Astrocyte (in vitro differentiated cells and primary cell): ENCODE data around the gene SLC9C1. TPM values are rescaled to one million over a fixed set of nuclear protein-coding genes. Genes with fewer than 3 reads are reported as not detected.
A peak's percentile ranks its signal among the peaks of the same experiment; 100 is the strongest.

Experiments used
- DNase-seq: peaks from one replicate; pipeline ENCODE4 v3.0.0-alpha.2; 2010; ENCODE audit warnings: low read depth
- FAIRE-seq: peaks from 2 replicates; lab custom pipeline; 2011; peaks lifted over from hg19 to GRCh38; lab: Jason Lieb, UNC
- H2AFZ ChIP-seq: 2 replicates; pipeline ENCODE4 v1.6.0; 2012; ENCODE audit warnings: low read depth, low read length, inconsistent platforms
- H3K27ac ChIP-seq: 2 replicates; pipeline ENCODE4 v1.5.1; 2011; ENCODE audit warnings: low read depth, low read length, inconsistent platforms
- H3K27me3 ChIP-seq: 2 replicates; pipeline ENCODE4 v1.6.0; 2011; ENCODE audit warnings: low read length, inconsistent platforms; ENCODE audit not compliant: insufficient read depth
- H3K36me3 ChIP-seq: 2 replicates; pipeline ENCODE4 v1.5.1; 2011; ENCODE audit warnings: low read length, inconsistent platforms; ENCODE audit not compliant: insufficient read depth
- H3K4me1 ChIP-seq: 2 replicates; pipeline ENCODE4 v1.5.1; 2011; ENCODE audit warnings: low read length, inconsistent platforms; ENCODE audit not compliant: insufficient read depth
- H3K4me2 ChIP-seq: 2 replicates; pipeline ENCODE4 v1.6.0; 2012; ENCODE audit warnings: low read length, inconsistent platforms
- H3K4me3 ChIP-seq: 2 replicates; pipeline ENCODE4 v1.5.1; 2011; ENCODE audit warnings: low read depth, mild to moderate bottlenecking, low read length, inconsistent platforms; ENCODE audit not compliant: insufficient read depth
- H3K79me2 ChIP-seq: 2 replicates; pipeline ENCODE4 v1.6.0; 2012; ENCODE audit warnings: mild to moderate bottlenecking, low read length, inconsistent platforms; ENCODE audit not compliant: insufficient read depth
- H3K9ac ChIP-seq: 2 replicates; pipeline ENCODE4 v1.6.0; 2012; ENCODE audit warnings: mild to moderate bottlenecking, low read length, inconsistent platforms
- H3K9me3 ChIP-seq: 2 replicates; pipeline ENCODE4 v1.5.1; 2012; ENCODE audit warnings: low read depth, mild to moderate bottlenecking, low read length, inconsistent platforms; ENCODE audit not compliant: insufficient read depth
- H4K20me1 ChIP-seq: 2 replicates; pipeline ENCODE4 v1.6.0; 2012; ENCODE audit warnings: low read length, inconsistent platforms; ENCODE audit not compliant: insufficient read depth
- H3K27ac Mint-ChIP-seq: one replicate; pipeline ENCODE4 v1.8.0; 2021; ENCODE audit warnings: mild to moderate bottlenecking, mixed read lengths; ENCODE audit not compliant: unreplicated experiment
- H3K27me3 Mint-ChIP-seq: one replicate; pipeline ENCODE4 v1.8.0; 2021; ENCODE audit warnings: low read depth, mixed read lengths; ENCODE audit not compliant: unreplicated experiment
- H3K36me3 Mint-ChIP-seq: one replicate; pipeline ENCODE4 v1.8.0; 2021; ENCODE audit warnings: low read depth, mixed read lengths; ENCODE audit not compliant: unreplicated experiment
- H3K4me1 Mint-ChIP-seq: one replicate; pipeline ENCODE4 v1.8.0; 2021; ENCODE audit warnings: low read depth, mixed read lengths; ENCODE audit not compliant: unreplicated experiment
- H3K4me3 Mint-ChIP-seq: one replicate; pipeline ENCODE4 v1.8.0; 2021; ENCODE audit warnings: mild to moderate bottlenecking, moderate library complexity, mixed read lengths; ENCODE audit not compliant: unreplicated experiment
- H3K9me3 Mint-ChIP-seq: one replicate; pipeline ENCODE4 v1.8.0; 2021; ENCODE audit warnings: mild to moderate bottlenecking, mixed read lengths; ENCODE audit not compliant: unreplicated experiment
- EZH2 ChIP-seq: IDR thresholded peaks from 2 replicates; pipeline ENCODE4 v1.6.1; 2012; ENCODE audit warnings: mild to moderate bottlenecking, low read length, inconsistent platforms; ENCODE audit not compliant: insufficient read depth
- total RNA-seq: library from RNA; stranded (reverse); gene quantifications from 2 replicates; pipeline ENCODE4 v1.2.1, GENCODE V29; 2021
- TF ChIP-seq, protein P1 (sequence below): IDR thresholded peaks from 2 replicates; pipeline ENCODE4 v1.5.1; 2011; ENCODE audit warnings: low read depth, mild to moderate bottlenecking, inconsistent platforms, low read length, moderate library complexity; ENCODE audit not compliant: insufficient read depth

Gene SLC9C1
- total RNA-seq, 1 donor from 2014 or later: not detected

DNA sequence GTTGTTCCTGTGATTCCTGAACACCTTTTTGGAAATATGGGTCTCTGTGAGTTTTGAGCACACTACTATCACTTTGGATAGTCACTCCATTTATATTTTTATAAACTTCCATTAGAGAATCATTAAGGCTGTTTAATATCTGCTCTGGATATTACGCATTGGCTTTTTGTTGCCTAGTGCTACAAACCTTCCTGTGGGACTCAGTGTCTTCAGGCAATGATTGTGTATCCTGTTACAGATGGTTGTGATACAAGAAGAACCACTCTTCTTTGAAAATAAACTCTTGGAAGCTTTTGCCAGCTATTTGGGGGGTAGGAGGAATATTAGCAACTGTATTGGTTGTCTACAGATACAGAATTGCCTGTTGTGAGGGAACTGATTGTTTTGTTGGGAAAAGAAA is 176.6 kb downstream of the SLC9C1 start:
- no peak overlapping the region for H3K27ac Mint-ChIP-seq
- DNase-seq (no peak), FAIRE-seq (no peak)
- H3K27ac ChIP-seq: no peak overlapping the region
- no peaks in the 10 kb centered on the region for H3K9me3 ChIP-seq
- no peak overlapping the region for H3K4me3 Mint-ChIP-seq
- H3K79me2 ChIP-seq: no peaks in the 10 kb centered on the region
- H3K9me3 Mint-ChIP-seq: no peaks in the 10 kb centered on the region
- no peaks in the 10 kb centered on the region for H4K20me1 ChIP-seq
- peaks cover 4% of the 10 kb centered on the region for H3K4me1 Mint-ChIP-seq
- TF ChIP-seq EZH2: no peak
- peaks cover 24% of the 10 kb centered on the region for H3K36me3 ChIP-seq
- H3K4me1 ChIP-seq: no peaks in the 10 kb centered on the region
- peaks cover 34% of the 10 kb centered on the region for H3K36me3 Mint-ChIP-seq
- H3K4me3 ChIP-seq: no peak overlapping the region
- no peaks in the 10 kb centered on the region for H3K27me3 ChIP-seq
- no peaks in the 10 kb centered on the region for H3K27me3 Mint-ChIP-seq
- H3K4me2 ChIP-seq: no peak overlapping the region
- H3K9ac ChIP-seq: no peak overlapping the region
- no peak overlapping the region for H2AFZ ChIP-seq

DNA sequence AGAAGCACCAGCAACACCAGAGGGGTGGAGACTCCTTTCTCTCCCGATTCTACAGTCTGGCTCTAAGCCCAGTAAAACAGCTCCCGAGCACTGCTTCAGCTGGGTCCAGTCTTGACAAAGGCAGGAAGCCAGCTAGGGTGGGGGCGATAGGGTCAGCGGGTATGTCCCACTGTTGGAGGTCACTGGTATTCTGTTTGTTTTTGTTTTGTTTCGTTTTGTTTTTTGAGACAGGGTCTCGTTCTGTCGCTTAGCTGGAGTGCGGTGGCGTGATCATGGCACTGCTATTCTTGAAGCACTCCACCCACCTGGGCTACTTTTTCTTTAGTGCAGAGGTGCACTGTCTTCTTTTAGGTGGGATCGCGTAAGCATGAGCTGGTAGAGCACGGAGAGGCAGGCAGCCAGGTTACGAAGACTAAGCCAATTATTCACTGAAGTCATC is 177.2 kb downstream of the SLC9C1 start:
- H3K9ac ChIP-seq: no peak overlapping the region
- H3K9me3 ChIP-seq: no peaks in the 10 kb centered on the region
- peaks cover 24% of the 10 kb centered on the region for H3K36me3 ChIP-seq
- H3K79me2 ChIP-seq: no peaks in the 10 kb centered on the region
- H3K4me1 ChIP-seq: no peaks in the 10 kb centered on the region
- no peak overlapping the region for H3K4me2 ChIP-seq
- Mint-ChIP-seq H3K4me3 (no peak overlapping the region), H3K36me3 (peaks cover 39% of the 10 kb centered on the region), H3K4me1 (peaks cover 4% of the 10 kb centered on the region), H3K27me3 (no peaks in the 10 kb centered on the region), H3K27ac (no peak overlapping the region), H3K9me3 (no peaks in the 10 kb centered on the region)
- no peak overlapping the region for H3K27ac ChIP-seq
- H3K4me3 ChIP-seq: no peak overlapping the region
- H2AFZ ChIP-seq: no peak overlapping the region
- TF ChIP-seq, protein P1, sequence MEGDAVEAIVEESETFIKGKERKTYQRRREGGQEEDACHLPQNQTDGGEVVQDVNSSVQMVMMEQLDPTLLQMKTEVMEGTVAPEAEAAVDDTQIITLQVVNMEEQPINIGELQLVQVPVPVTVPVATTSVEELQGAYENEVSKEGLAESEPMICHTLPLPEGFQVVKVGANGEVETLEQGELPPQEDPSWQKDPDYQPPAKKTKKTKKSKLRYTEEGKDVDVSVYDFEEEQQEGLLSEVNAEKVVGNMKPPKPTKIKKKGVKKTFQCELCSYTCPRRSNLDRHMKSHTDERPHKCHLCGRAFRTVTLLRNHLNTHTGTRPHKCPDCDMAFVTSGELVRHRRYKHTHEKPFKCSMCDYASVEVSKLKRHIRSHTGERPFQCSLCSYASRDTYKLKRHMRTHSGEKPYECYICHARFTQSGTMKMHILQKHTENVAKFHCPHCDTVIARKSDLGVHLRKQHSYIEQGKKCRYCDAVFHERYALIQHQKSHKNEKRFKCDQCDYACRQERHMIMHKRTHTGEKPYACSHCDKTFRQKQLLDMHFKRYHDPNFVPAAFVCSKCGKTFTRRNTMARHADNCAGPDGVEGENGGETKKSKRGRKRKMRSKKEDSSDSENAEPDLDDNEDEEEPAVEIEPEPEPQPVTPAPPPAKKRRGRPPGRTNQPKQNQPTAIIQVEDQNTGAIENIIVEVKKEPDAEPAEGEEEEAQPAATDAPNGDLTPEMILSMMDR: no peak
- DNase-seq: no peak
- no peak for FAIRE-seq
- H4K20me1 ChIP-seq: no peaks in the 10 kb centered on the region
- H3K27me3 ChIP-seq: no peaks in the 10 kb centered on the region

DNA sequence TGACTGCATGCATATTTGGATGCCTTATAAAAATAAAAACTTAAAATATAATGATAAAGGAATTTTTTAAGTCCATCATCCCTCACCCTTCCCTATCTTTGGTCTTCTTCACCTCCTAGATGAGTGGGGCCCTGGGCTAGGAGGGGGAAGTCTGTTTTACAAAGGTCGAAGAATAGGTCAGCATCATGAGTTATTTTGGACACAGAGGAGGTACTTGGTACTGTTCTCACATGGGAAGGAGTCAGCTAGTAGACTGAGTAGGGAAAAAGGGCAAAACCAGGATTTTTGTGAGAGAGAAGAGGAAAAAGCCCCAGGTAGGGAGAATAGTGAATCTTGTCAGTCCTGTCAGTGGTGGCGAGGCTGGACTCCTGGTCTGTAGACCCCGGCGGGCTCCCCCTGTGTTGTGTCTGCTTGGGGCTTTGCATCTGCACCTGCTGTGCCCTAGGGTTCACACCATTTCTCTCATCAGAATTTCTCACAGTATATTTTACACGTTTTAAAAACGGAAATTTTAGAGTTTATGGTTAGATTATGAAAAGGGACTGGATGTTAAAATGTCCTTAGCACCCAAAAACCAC is 178.1 kb downstream of the SLC9C1 start:
- DNase-seq (no peak), FAIRE-seq (no peak)
- TF ChIP-seq, protein P1: no peak
- no peak for TF ChIP-seq EZH2
- H3K9ac ChIP-seq: no peak overlapping the region
- no peak overlapping the region for H3K4me3 Mint-ChIP-seq
- H4K20me1 ChIP-seq: no peaks in the 10 kb centered on the region
- no peak overlapping the region for H3K4me3 ChIP-seq
- no peak overlapping the region for H3K27ac ChIP-seq
- H3K36me3 Mint-ChIP-seq: peaks cover 38% of the 10 kb centered on the region
- peak overlapping the region; percentile 62 for H3K27ac Mint-ChIP-seq
- H2AFZ ChIP-seq: no peak overlapping the region
- no peaks in the 10 kb centered on the region for H3K9me3 Mint-ChIP-seq
- H3K4me1 ChIP-seq: no peaks in the 10 kb centered on the region
- peaks cover 4% of the 10 kb centered on the region for H3K4me1 Mint-ChIP-seq
- H3K27me3 ChIP-seq: no peaks in the 10 kb centered on the region
- H3K79me2 ChIP-seq: no peaks in the 10 kb centered on the region
- no peak overlapping the region for H3K4me2 ChIP-seq
- peaks cover 23% of the 10 kb centered on the region for H3K36me3 ChIP-seq
- no peaks in the 10 kb centered on the region for H3K27me3 Mint-ChIP-seq
- no peaks in the 10 kb centered on the region for H3K9me3 ChIP-seq
